WTC11 (cell line): ENCODE data around the gene PEAK1. TPM values are rescaled to one million over a fixed set of nuclear protein-coding genes. Genes with fewer than 3 reads are reported as not detected.

Source experiments
- ATAC-seq: fragments of 200-7000 bp; cut with Tn5 transposase; 2 replicates; pipeline ENCODE4 v1.10.0; 2021; ENCODE audit warnings: mild to moderate bottlenecking, moderate library complexity
- CTCF ChIA-PET: fragments of 300-600 bp; sonication (Branson Sonifier 250); formaldehyde crosslinking; loops from one replicate; lab custom pipeline; 2021; ENCODE audit warnings: antibody characterized with exemption; lab: Charles Lee
- POLR2A ChIA-PET: fragments of 350-600 bp; sonication (Branson Sonifier 250); formaldehyde crosslinking; loops from one replicate; lab custom pipeline; 2021; ENCODE audit warnings: antibody characterized with exemption; lab: Charles Lee
- DNase-seq: peaks from one replicate; pipeline ENCODE4 v3.0.0; 2021; ENCODE audit warnings: low spot score
- H3K27ac Mint-ChIP-seq: 2 replicates; pipeline ENCODE4 v1.8.0; 2021; ENCODE audit warnings: mixed read lengths
- H3K27me3 Mint-ChIP-seq: 2 replicates; pipeline ENCODE4 v1.8.0; 2021; ENCODE audit warnings: low read depth, mild to moderate bottlenecking, moderate library complexity, mixed read lengths
- H3K36me3 Mint-ChIP-seq: 2 replicates; pipeline ENCODE4 v1.8.0; 2021; ENCODE audit warnings: mixed read lengths
- H3K4me1 Mint-ChIP-seq: 2 replicates; pipeline ENCODE4 v1.8.0; 2022; ENCODE audit warnings: mixed read lengths
- H3K4me3 Mint-ChIP-seq: 2 replicates; pipeline ENCODE4 v1.8.0; 2021; ENCODE audit warnings: mild to moderate bottlenecking, moderate library complexity, mixed read lengths
- H3K9me3 Mint-ChIP-seq: 2 replicates; pipeline ENCODE4 v1.8.0; 2021; ENCODE audit warnings: mixed read lengths
- ARID4B ChIP-seq: sonication (generic); formaldehyde crosslinking; IDR thresholded peaks from 2 replicates; pipeline ENCODE4 v1.8.0; 2023; ENCODE audit warnings: missing genetic modification reagents, mild to moderate bottlenecking, borderline replicate concordance
- ATF1 ChIP-seq: sonication (generic); formaldehyde crosslinking; IDR thresholded peaks from 2 replicates; pipeline ENCODE4 v1.8.1; 2023; ENCODE audit warnings: mild to moderate bottlenecking, moderate library complexity, missing genetic modification reagents
- CDX4 ChIP-seq: fragments of 250-450 bp; sonication (Bioruptor Pico); IDR thresholded peaks from 2 replicates; pipeline ENCODE4 v1.9.0; 2021; ENCODE audit warnings: moderate library complexity, mild to moderate bottlenecking, inconsistent platforms, borderline replicate concordance
- E2F5 ChIP-seq: sonication (generic); formaldehyde crosslinking; IDR thresholded peaks from 2 replicates; pipeline ENCODE4 v1.8.1; 2022; ENCODE audit warnings: mild to moderate bottlenecking, moderate library complexity, missing genetic modification reagents
- FOXJ3 ChIP-seq: sonication (generic); formaldehyde crosslinking; IDR thresholded peaks from 2 replicates; pipeline ENCODE4 v1.9.0; 2021; ENCODE audit warnings: missing genetic modification reagents, mild to moderate bottlenecking, borderline replicate concordance
- MAX ChIP-seq: sonication (generic); formaldehyde crosslinking; IDR thresholded peaks from 2 replicates; pipeline ENCODE4 v1.8.0; 2022; ENCODE audit warnings: mild to moderate bottlenecking, missing genetic modification reagents
- MLX ChIP-seq: sonication (generic); formaldehyde crosslinking; IDR thresholded peaks from 2 replicates; pipeline ENCODE4 v1.8.1; 2023; ENCODE audit warnings: mild to moderate bottlenecking, missing genetic modification reagents, moderate library complexity
- PRRX2 ChIP-seq: fragments of 250-450 bp; sonication (Bioruptor Pico); IDR thresholded peaks from 2 replicates; pipeline ENCODE4 v1.8.0; 2021; ENCODE audit warnings: mild to moderate bottlenecking
- SMAD3 ChIP-seq: sonication (generic); formaldehyde crosslinking; IDR thresholded peaks from 2 replicates; pipeline ENCODE4 v1.8.0; 2022; ENCODE audit warnings: missing genetic modification reagents, mild to moderate bottlenecking, borderline replicate concordance
- TP53 ChIP-seq: sonication (generic); formaldehyde crosslinking; IDR thresholded peaks from 2 replicates; pipeline ENCODE4 v1.8.1; 2023; ENCODE audit warnings: mild to moderate bottlenecking, missing genetic modification reagents
- ZNF121 ChIP-seq: sonication (generic); formaldehyde crosslinking; IDR thresholded peaks from 2 replicates; pipeline ENCODE4 v1.8.0; 2023; ENCODE audit warnings: missing genetic modification reagents
- ZNF232 ChIP-seq: sonication (generic); formaldehyde crosslinking; IDR thresholded peaks from 2 replicates; pipeline ENCODE4 v1.8.0; 2022; ENCODE audit warnings: mild to moderate bottlenecking, missing genetic modification reagents
- ZNF263 ChIP-seq: sonication (generic); formaldehyde crosslinking; IDR thresholded peaks from 2 replicates; pipeline ENCODE4 v1.8.1; 2022; ENCODE audit warnings: low read depth, mild to moderate bottlenecking, moderate library complexity, missing genetic modification reagents
- total RNA-seq: library from RNA; stranded (reverse); gene quantifications from 3 replicates; pipeline ENCODE4 v1.2.3, GENCODE V29; 2021

The PEAK1 gene
- total RNA-seq, 1 experiment from 2014 or later = 49.0 TPM

GRCh38 chr15:77426871-77427270 is 7.0 kb upstream of the PEAK1 start (continued):
- no peak for TF ChIP-seq ARID4B

- Mint-ChIP-seq H3K4me3 (no peak overlapping the region), H3K36me3 (no peaks in the 10 kb centered on the region), H3K27ac (no peak overlapping the region), H3K9me3 (no peaks in the 10 kb centered on the region), H3K27me3 (no peaks in the 10 kb centered on the region), H3K4me1 (peaks cover 24% of the 10 kb centered on the region)
- CTCF ChIA-PET = interaction anchor here (0.6 to 1.1 kb wide), 2 partner anchors 117 to 1354 kb away, joined by 3 to 5 read pairs; no protein-coding TSS in a partner anchor
- ATAC-seq = no peak
- no peak for DNase-seq
- TF ChIP-seq ZNF121 (no peak), MAX (CRISPR knock-in tag) (no peak), ATF1 (CRISPR knock-in tag) (no peak), PRRX2 (CRISPR knock-in tag) (no peak), SMAD3 (CRISPR knock-in tag) (no peak), ARID4B (no peak), TP53 (CRISPR knock-in tag) (no peak), E2F5 (no peak), ZNF232 (CRISPR knock-in tag) (no peak), MLX (CRISPR knock-in tag) (no peak), ZNF263 (CRISPR knock-in tag) (no peak), CDX4 (CRISPR knock-in tag) (no peak), FOXJ3 (CRISPR knock-in tag) (no peak)
- TF ChIP-seq, all 79 proteins: peak for 0
- POLR2A ChIA-PET = interaction anchor here (0.8 kb wide), 1 partner anchor 70 kb away, joined by 3 read pairs; no protein-coding TSS in a partner anchor
These were observed 6.5 kb upstream of the PEAK1 start for GRCh38 chr15:77426377-77426776.
